Suprapubic skin (tissue), 4 donors: ENCODE results near the gene ZKSCAN4. TPM values are rescaled to one million over a fixed set of nuclear protein-coding genes. Genes with fewer than 3 reads are reported as not detected.

Source experiments
- DNase-seq, 2 donors: peaks; one replicate each; pipeline ENCODE4 v3.0.0-alpha.2; 2019; ENCODE audit warnings: low spot score in 2 of 2
- H3K27ac ChIP-seq: fragments of 200-600 bp; sonication (generic); one replicate; pipeline ENCODE4 v1.5.1; 2019
- H3K27me3 ChIP-seq: fragments of 200-600 bp; sonication (generic); one replicate; pipeline ENCODE4 v1.5.1; 2019
- H3K36me3 ChIP-seq: fragments of 200-600 bp; sonication (generic); one replicate; pipeline ENCODE4 v1.5.1; 2019
- H3K4me1 ChIP-seq: fragments of 200-600 bp; sonication (generic); one replicate; pipeline ENCODE4 v1.5.1; 2019
- H3K4me3 ChIP-seq: fragments of 200-600 bp; sonication (generic); one replicate; pipeline ENCODE4 v1.5.1; 2019; ENCODE audit warnings: mild to moderate bottlenecking
- H3K9me3 ChIP-seq: fragments of 200-600 bp; sonication (generic); one replicate; pipeline ENCODE4 v1.5.1; 2019
- EP300 ChIP-seq: sonication (generic); formaldehyde crosslinking; IDR thresholded peaks from one replicate; pipeline ENCODE4 v1.6.1; 2017; ENCODE audit warnings: antibody characterized with exemption
- POLR2A ChIP-seq, 2 donors: fragments of 450-650 bp; IDR thresholded peaks; one replicate each; pipeline ENCODE4 v1.6.1; 2017; ENCODE audit warnings: antibody characterized with exemption in 2 of 2, mild to moderate bottlenecking in 2 of 2, moderate library complexity in 2 of 2
- POLR2AphosphoS5 ChIP-seq, 3 donors: sonication (generic); formaldehyde crosslinking; IDR thresholded peaks; one replicate each; pipeline ENCODE4 v1.6.1; 2017; ENCODE audit warnings: antibody characterized with exemption in 3 of 3
- WGBS: methylation state at CpG from one replicate; pipeline ENCODE4 v1.1.5; 2018; 5-methylcytosine and 5-hydroxymethylcytosine counted together
- total RNA-seq, 4 donors: library from RNA; depleted of rRNA; stranded (reverse); fragments of >200 nt; gene quantifications; one replicate each; pipeline ENCODE4 v1.1.0, GENCODE V29; 2016
- TF ChIP-seq, protein P1 (sequence below), 2 donors: fragments of 200-600 bp in 1 of 2; fragments of 450-650 bp in 1 of 2; sonication (generic) in 1 of 2; IDR thresholded peaks; one replicate each; pipeline ENCODE4 v1.5.1; 2016 to 2019; ENCODE audit warnings: antibody characterized with exemption in 2 of 2, mild to moderate bottlenecking in 1 of 2, moderate library complexity in 1 of 2

ZKSCAN4 gene
- total RNA-seq, 4 donors from 2014 or later: 1.2 to 5.0 (median 3.0) TPM

DNA sequence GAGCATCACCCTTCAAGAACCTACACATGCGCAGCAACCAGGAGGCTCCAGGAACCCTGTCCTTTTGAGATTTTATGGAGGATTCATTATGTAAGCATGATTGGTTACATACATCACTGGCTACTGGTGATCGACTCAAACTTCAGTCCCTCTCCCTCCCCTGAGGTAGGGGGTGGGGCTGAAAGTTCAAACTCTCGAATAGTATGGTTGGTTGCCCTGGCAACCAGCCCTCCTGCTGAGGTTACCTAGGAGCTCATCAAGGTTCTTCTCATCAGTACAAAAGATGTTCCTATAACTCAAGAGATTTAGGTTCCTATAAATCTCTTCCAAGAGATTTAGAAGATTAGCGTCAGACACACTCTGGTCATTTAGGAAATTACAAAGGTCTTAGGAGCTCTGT lies 48.9 kb downstream of the ZKSCAN4 start:
- Histone ChIP-seq H3K4me1 (peaks cover 14% of the 10 kb centered on the region), H3K27me3 (peaks cover 80% of the 10 kb centered on the region), H3K36me3 (no peaks in the 10 kb centered on the region), H3K4me3 (no peak overlapping the region), H3K27ac (no peak overlapping the region), H3K9me3 (no peaks in the 10 kb centered on the region)
- no peak for DNase-seq
- 44% methylated on average over 4 of the region's 4 CpGs for WGBS
- TF ChIP-seq POLR2A (IDR thresholded peaks at IDR 0.05) (no peak), POLR2AphosphoS5 (IDR thresholded peaks at IDR 0.05) (no peak), EP300 (no peak)
- TF ChIP-seq, protein P1, sequence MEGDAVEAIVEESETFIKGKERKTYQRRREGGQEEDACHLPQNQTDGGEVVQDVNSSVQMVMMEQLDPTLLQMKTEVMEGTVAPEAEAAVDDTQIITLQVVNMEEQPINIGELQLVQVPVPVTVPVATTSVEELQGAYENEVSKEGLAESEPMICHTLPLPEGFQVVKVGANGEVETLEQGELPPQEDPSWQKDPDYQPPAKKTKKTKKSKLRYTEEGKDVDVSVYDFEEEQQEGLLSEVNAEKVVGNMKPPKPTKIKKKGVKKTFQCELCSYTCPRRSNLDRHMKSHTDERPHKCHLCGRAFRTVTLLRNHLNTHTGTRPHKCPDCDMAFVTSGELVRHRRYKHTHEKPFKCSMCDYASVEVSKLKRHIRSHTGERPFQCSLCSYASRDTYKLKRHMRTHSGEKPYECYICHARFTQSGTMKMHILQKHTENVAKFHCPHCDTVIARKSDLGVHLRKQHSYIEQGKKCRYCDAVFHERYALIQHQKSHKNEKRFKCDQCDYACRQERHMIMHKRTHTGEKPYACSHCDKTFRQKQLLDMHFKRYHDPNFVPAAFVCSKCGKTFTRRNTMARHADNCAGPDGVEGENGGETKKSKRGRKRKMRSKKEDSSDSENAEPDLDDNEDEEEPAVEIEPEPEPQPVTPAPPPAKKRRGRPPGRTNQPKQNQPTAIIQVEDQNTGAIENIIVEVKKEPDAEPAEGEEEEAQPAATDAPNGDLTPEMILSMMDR (IDR thresholded peaks at IDR 0.05): no peak

DNA sequence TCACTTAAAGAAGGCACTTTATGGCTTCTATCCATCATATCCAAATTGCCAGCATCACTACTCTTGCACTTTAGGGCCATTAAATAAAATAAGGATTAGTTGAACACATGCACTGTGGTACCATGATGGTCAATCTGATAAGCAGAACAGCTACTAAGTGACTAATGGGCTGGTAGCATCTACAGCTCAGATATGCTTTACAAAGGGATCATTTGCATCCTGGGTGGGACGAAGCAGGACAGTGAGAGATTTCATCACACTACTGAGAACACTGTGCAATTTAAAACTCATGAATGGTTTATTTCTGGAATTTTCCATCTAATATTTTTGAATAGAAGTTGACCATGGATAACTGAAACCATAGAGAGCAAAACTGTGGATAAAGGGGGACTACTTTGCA lies 52.0 kb downstream of the ZKSCAN4 start:
- H3K4me3 ChIP-seq: no peak overlapping the region
- no peaks in the 10 kb centered on the region for H3K9me3 ChIP-seq
- TF ChIP-seq, protein P1 (IDR thresholded peaks at IDR 0.05): no peak
- TF ChIP-seq EP300 (no peak), POLR2A (IDR thresholded peaks at IDR 0.05) (no peak), POLR2AphosphoS5 (IDR thresholded peaks at IDR 0.05) (no peak)
- DNase-seq: no peak
- no peaks in the 10 kb centered on the region for H3K36me3 ChIP-seq
- H3K27ac ChIP-seq: no peak overlapping the region
- H3K27me3 ChIP-seq: peaks cover 53% of the 10 kb centered on the region
- WGBS: 56% methylated on average over 1 of the region's 1 CpG
- no peaks in the 10 kb centered on the region for H3K4me1 ChIP-seq

Other genes starting within 250 kb of the ZKSCAN4 start
- 1 to 10 TPM in 3 of 4 donors, under 1 TPM in 1; 0.64 to 2.4 (median 2.0) TPM for gene ZNF165, start 171.7 kb downstream of the ZKSCAN4 start, total RNA-seq
- gene ZSCAN16, start 127.7 kb downstream of the ZKSCAN4 start, total RNA-seq: 1 to 10 TPM; 2.4 to 7.6 (median 4.2) TPM
- gene ZKSCAN8, start 110.4 kb downstream of the ZKSCAN4 start, total RNA-seq: 10 to 100 TPM in 3 of 4 donors, 1 to 10 TPM in 1; 7.6 to 23.0 (median 14.2) TPM
- gene ZSCAN9, start 27.0 kb downstream of the ZKSCAN4 start, total RNA-seq: 10 to 100 TPM in 1 of 4 donors, 1 to 10 TPM in 3; 3.6 to 12.5 (median 7.6) TPM
- under 1 TPM in 2 of 4 donors, not detected in 2; 0.47 to 0.78 TPM for gene NKAPL, start 7.0 kb upstream of the ZKSCAN4 start, total RNA-seq
- 10 to 100 TPM in 2 of 4 donors, 1 to 10 TPM in 2; 4.9 to 23.3 (median 11.4) TPM for gene ZSCAN26, start 14.9 kb upstream of the ZKSCAN4 start, total RNA-seq
- 1 to 10 TPM in 2 of 4 donors, under 1 TPM in 2; 0.64 to 2.3 (median 1.2) TPM for gene PGBD1, start 29.3 kb upstream of the ZKSCAN4 start, total RNA-seq
- 10 to 100 TPM in 3 of 4 donors, 1 to 10 TPM in 1; 2.8 to 11.3 (median 10.7) TPM for gene ZSCAN31, start 83.9 kb upstream of the ZKSCAN4 start, total RNA-seq
- gene ZKSCAN3, start 97.7 kb upstream of the ZKSCAN4 start, total RNA-seq: 1 to 10 TPM; 3.1 to 6.0 (median 4.5) TPM
- gene ZSCAN12, start 147.5 kb upstream of the ZKSCAN4 start, total RNA-seq: 1 to 10 TPM; 1.2 to 3.2 (median 2.3) TPM
- 1 to 10 TPM in 2 of 4 donors, under 1 TPM in 1, not detected in 1; 0.68 to 5.9 (median 4.8) TPM for gene ZSCAN23, start 191.2 kb upstream of the ZKSCAN4 start, total RNA-seq